ENCODE measurements around the gene INPP4A. TPM values are rescaled to one million over a fixed set of nuclear protein-coding genes. Genes with fewer than 3 reads are reported as not detected.

Gene INPP4A
- total and polyA plus RNA-seq, 9 of the 15 experiments (the other 6 are each of a cell fraction or from before 2014, with no cell fraction given), result 1.8 to 15.7 (median 8.3) TPM

GRCh38 chr2:98608116-98608961 is 163.7 kb downstream of the INPP4A start, which contains the start of the genes COA5 and UNC50 (continued):
- TF ChIP-seq ARID4B (CRISPR knock-in tag; IDR thresholded peaks at IDR 0.05) (peak; percentile 43), ZC3H8 (IDR thresholded peaks at IDR 0.05) (no peak), ETV5 (CRISPR knock-in tag; IDR thresholded peaks at IDR 0.05; ENCODE audit: low read depth) (peak; percentile 93), MYC (IDR thresholded peaks at IDR 0.05; ENCODE audit: low read depth, low read length) (peak; percentile 68; the same call in 1 of the 2 replicates), MYC (CRISPR knock-in tag; IDR thresholded peaks at IDR 0.05; ENCODE audit: borderline replicate concordance, low read depth) (no peak), MXI1 (IDR thresholded peaks at IDR 0.05; ENCODE audit: low read depth, low read length) (no peak), MAX (CRISPR knock-in tag; IDR thresholded peaks at IDR 0.05) (peak; percentile 88), TAF1 (IDR thresholded peaks at IDR 0.05; ENCODE audit: control insufficient read depth, extremely low read depth, insufficient read depth, low read length, severe bottlenecking) (peak; percentile 95), ZNF584 (CRISPR knock-in tag; IDR thresholded peaks at IDR 0.05; ENCODE audit: low read depth) (no peak), MBD2 (IDR thresholded peaks at IDR 0.05; ENCODE audit: borderline replicate concordance, low read depth) (peak; percentile 70; the same call in 1 of the 2 replicates), E2F5 (CRISPR knock-in tag; IDR thresholded peaks at IDR 0.05) (0 out of 2 replicates have a peak, but pooled peaks have one; percentile 36), CHD1 (IDR thresholded peaks at IDR 0.05; ENCODE audit: low read length) (peak; percentile 66), HDAC8 (tag; IDR thresholded peaks at IDR 0.05) (peak; percentile 46; the same call in 1 of the 2 replicates), ZNF174 (CRISPR knock-in tag; IDR thresholded peaks at IDR 0.05) (no peak), RCOR1 (IDR thresholded peaks at IDR 0.05; ENCODE audit: borderline replicate concordance in 1 of 2, low read depth in 2 of 2, low read length in 2 of 2) (no peak), ZBTB33 (CRISPR knock-in tag; IDR thresholded peaks at IDR 0.05) (no peak), CBFA2T2 (conservative IDR thresholded peaks at IDR 0.05) (no peak), SMARCE1 (IDR thresholded peaks at IDR 0.05) (0 out of 2 replicates have a peak, but pooled peaks have one; percentile 1), ZNF76 (CRISPR knock-in tag; IDR thresholded peaks at IDR 0.05; ENCODE audit: borderline replicate concordance) (no peak), L3MBTL2 (IDR thresholded peaks at IDR 0.05) (peak; percentile 68), TRIM28 (IDR thresholded peaks at IDR 0.05) (no peak)
